Measurements from ENCODE around the gene BTG4.

DNA sequence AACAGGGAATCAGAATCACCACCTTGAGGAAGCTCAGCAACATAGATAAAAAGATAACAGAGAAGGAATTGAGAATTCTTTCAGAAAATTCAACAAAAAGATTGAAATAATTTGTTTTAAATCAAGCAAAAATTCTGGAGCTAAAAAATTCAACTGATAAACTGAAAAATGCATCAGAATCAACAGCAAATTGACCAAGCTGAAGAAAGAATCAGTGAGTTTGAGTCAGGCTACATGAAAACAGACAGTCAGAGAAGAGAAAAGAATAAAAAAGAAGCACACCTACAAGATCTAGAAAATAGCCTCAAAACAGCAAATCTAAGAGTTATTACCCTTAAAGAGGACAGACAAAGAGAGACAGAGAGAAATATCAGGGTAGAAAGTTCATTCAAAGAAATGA is 28.8 kb downstream of the BTG4 start:
- no peak for TF ChIP-seq POLR2A (IDR thresholded peaks at IDR 0.05)
- TF ChIP-seq, protein P1, sequence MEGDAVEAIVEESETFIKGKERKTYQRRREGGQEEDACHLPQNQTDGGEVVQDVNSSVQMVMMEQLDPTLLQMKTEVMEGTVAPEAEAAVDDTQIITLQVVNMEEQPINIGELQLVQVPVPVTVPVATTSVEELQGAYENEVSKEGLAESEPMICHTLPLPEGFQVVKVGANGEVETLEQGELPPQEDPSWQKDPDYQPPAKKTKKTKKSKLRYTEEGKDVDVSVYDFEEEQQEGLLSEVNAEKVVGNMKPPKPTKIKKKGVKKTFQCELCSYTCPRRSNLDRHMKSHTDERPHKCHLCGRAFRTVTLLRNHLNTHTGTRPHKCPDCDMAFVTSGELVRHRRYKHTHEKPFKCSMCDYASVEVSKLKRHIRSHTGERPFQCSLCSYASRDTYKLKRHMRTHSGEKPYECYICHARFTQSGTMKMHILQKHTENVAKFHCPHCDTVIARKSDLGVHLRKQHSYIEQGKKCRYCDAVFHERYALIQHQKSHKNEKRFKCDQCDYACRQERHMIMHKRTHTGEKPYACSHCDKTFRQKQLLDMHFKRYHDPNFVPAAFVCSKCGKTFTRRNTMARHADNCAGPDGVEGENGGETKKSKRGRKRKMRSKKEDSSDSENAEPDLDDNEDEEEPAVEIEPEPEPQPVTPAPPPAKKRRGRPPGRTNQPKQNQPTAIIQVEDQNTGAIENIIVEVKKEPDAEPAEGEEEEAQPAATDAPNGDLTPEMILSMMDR (IDR thresholded peaks at IDR 0.05): no peak

Measured in right lobe of liver (tissue), 4 donors.